Prostate gland (tissue), 2 donors: Measurements from ENCODE around the gene ANO3. TPM values are rescaled to one million over a fixed set of nuclear protein-coding genes. Genes with fewer than 3 reads are reported as not detected.

Experiments used
- DNase-seq: peaks from one replicate; pipeline ENCODE4 v3.0.0-alpha.2; 2019; ENCODE audit warnings: low spot score
- H3K27ac ChIP-seq, 2 donors: fragments of 200-600 bp; sonication (generic); 2 replicates each; pipeline ENCODE4 v1.5.1; 2017 to 2019
- H3K27me3 ChIP-seq: fragments of 200-600 bp; sonication (generic); replicated peaks from 2 replicates; pipeline ENCODE4 v1.5.1; 2019; ENCODE audit not compliant: insufficient read depth
- H3K36me3 ChIP-seq, 2 donors: fragments of 200-600 bp; sonication (generic); 1 replicate in 1 of 2; 2 replicates in 1 of 2; pipeline versions ENCODE4 v1.5.1 to v1.8.1; 2017 to 2019
- H3K4me1 ChIP-seq: fragments of 200-600 bp; sonication (generic); replicated peaks from 2 replicates; pipeline ENCODE4 v1.5.1; 2019
- H3K4me3 ChIP-seq, 2 donors: fragments of 200-600 bp; sonication (generic); 2 replicates each; pipeline ENCODE4 v1.5.1; 2017 to 2019
- H3K9me3 ChIP-seq: fragments of 200-600 bp; sonication (generic); 2 replicates; pipeline ENCODE4 v1.5.1; 2017
- POLR2A ChIP-seq: fragments of 450-650 bp; IDR thresholded peaks from one replicate; pipeline ENCODE4 v1.6.1; 2016; ENCODE audit warnings: antibody characterized with exemption, mild to moderate bottlenecking
- POLR2AphosphoS5 ChIP-seq: sonication (generic); formaldehyde crosslinking; IDR thresholded peaks from one replicate; pipeline ENCODE4 v1.6.1; 2017; ENCODE audit warnings: antibody characterized with exemption
- WGBS: methylation state at CpG from one replicate; pipeline ENCODE4 v1.1.5; 2018; 5-methylcytosine and 5-hydroxymethylcytosine counted together
- intact Hi-C: fragments of 100-400 bp; cut with DNase I; formaldehyde crosslinking; loops from one replicate; pipeline ENCODE4 v1.14.2; 2022
- total RNA-seq, 2 donors: library from RNA; depleted of rRNA; stranded (reverse); fragments of >200 nt; gene quantifications; one replicate each; pipeline ENCODE4 v1.1.0, GENCODE V29; 2016
- TF ChIP-seq, protein P1 (sequence below), 4 experiments: fragments of 200-600 bp in 2 of 4; fragments of 450-650 bp in 2 of 4; sonication (generic) in 2 of 4; IDR thresholded peaks; 1 replicate in 3 of 4; 2 replicates in 1 of 4; pipeline ENCODE4 v1.5.1; 2016 to 2019; ENCODE audit warnings: antibody characterized with exemption in 4 of 4, mild to moderate bottlenecking in 2 of 4, moderate library complexity in 2 of 4

Gene ANO3
- total RNA-seq, 2 donors from 2014 or later, result 0.68 TPM; not detected in 1

DNA sequence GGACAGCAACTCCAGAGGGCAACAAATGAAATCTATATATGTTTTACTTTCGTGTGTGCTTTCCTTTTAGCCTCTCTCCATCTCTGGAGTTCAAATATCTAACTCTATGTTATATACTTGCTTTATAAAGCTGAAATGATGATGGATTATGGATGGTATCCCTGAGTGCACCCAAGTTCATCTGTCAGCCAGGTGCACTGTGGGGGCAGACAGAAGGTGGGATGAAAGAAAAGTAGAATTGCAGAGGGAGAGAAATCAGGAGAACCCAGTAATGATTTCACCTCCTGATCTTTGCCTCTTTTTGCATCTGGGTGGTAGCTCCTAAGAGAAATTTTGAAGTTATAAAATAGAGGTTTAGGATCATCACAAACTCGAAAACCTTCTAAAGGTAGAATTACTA lies 237.7 kb downstream of the ANO3 start:
- WGBS, result 77% methylated on average over 2 of the region's 2 CpGs
- Histone ChIP-seq H3K4me1 (no peaks in the 10 kb centered on the region), H3K36me3 (no peaks in the 10 kb centered on the region), H3K27ac (no peak overlapping the region), H3K4me3 (no peak overlapping the region), H3K9me3 (no peaks in the 10 kb centered on the region), H3K27me3 (no peaks in the 10 kb centered on the region)
- no peak for DNase-seq
- TF ChIP-seq POLR2A (no peak), POLR2AphosphoS5 (no peak)
- TF ChIP-seq, protein P1, sequence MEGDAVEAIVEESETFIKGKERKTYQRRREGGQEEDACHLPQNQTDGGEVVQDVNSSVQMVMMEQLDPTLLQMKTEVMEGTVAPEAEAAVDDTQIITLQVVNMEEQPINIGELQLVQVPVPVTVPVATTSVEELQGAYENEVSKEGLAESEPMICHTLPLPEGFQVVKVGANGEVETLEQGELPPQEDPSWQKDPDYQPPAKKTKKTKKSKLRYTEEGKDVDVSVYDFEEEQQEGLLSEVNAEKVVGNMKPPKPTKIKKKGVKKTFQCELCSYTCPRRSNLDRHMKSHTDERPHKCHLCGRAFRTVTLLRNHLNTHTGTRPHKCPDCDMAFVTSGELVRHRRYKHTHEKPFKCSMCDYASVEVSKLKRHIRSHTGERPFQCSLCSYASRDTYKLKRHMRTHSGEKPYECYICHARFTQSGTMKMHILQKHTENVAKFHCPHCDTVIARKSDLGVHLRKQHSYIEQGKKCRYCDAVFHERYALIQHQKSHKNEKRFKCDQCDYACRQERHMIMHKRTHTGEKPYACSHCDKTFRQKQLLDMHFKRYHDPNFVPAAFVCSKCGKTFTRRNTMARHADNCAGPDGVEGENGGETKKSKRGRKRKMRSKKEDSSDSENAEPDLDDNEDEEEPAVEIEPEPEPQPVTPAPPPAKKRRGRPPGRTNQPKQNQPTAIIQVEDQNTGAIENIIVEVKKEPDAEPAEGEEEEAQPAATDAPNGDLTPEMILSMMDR (IDR thresholded peaks at IDR 0.05), result no peak
- intact Hi-C loops, result no loop called here

DNA sequence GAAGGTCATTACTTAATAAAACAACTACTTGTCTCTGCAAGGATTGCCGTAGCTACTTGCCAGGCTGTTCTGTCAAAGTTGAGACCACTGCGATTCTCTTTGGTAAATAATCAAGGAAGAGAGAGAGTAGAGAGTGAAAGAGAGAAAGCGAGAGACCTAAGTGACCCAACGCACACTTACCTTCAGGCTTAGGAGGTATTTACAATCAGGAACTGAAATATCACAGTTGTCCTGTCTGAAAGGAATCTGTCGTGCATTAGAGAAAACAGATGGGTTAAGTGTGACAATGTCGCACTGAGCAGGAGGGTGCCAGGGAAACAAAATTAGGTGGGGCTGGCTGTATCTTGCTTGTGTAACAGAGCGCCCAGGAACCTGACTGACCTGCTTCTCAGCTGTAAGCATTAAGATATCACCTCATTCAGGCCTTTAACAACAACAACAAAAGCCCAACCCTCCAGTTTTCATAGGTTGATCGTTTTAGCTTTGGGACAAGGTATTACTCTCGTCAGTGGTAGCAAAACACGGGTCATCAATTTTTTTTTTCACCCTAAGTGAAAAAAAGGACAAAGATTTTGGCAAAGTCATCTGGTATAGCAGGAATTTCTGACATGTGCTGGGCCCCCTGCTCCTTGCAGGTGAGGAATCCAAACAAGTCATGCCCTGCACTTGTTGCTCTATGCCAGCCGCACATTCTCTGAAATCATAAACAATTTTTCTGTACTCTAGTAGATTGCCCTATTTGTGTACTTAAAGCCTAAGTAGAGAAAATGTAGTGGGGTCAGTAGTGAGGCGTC lies 240.1 kb downstream of the ANO3 start, which contains the start of gene MUC15:
Gene MUC15 (minus strand): TSS at position 403 of the 794 bp plus-strand sequence. CDS start 5,169 bp downstream, outside the sequence.
- Histone ChIP-seq H3K27ac (peak within 1 kb of the TSS in 1 of 2 donors; percentile 43), H3K27me3 (no peaks in the 10 kb centered on the region), H3K4me1 (no peaks in the 10 kb centered on the region), H3K36me3 (no peaks in the 10 kb centered on the region), H3K9me3 (no peaks in the 10 kb centered on the region), H3K4me3 (no peak within 1 kb of the TSS)
- no peak for TF ChIP-seq POLR2AphosphoS5
- DNase-seq, result peak; percentile 23
- WGBS, result 37% methylated on average over 12 of the region's 12 CpGs
- intact Hi-C loops, result no loop called here

DNA sequence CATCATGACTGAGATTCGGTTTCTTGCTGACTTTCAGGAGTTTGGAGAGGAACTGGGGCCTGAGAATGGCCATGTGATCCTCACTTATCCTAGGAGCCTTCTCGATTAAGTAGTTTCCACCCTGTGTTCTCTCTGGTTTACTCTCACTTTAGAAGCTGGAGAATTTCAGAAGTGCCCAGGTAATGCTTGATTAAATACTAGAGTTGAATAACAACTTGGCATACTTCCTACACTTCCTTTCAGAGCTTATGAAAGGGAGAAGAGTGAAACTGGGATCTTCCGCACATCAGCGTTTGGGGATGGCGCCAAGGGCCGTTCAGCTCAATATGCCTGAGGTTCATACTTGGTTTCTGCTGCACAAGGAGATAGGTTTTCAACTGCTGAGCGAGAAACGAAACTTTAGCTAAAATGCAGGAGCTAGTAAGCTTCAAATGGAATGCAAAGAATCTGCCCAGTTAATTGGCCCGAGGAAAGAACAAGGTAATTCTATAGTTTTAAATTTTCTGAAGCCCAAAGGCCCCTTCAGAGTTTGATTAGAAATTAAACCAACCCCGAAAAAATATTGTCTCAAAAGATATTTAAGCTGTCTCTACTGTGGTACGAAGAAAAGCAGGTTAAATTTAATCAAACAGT lies 241.0 kb downstream of the ANO3 start:
- H3K27ac ChIP-seq, result peak overlapping the region in 1 of 2 donors; percentile 43
- TF ChIP-seq, protein P1 (IDR thresholded peaks at IDR 0.05), result no peak
- no peak for TF ChIP-seq POLR2AphosphoS5
- no peak for TF ChIP-seq POLR2A
- 44% methylated on average over 11 of the region's 11 CpGs for WGBS
- intact Hi-C loops, result no loop called here
- no peak overlapping the region for H3K4me3 ChIP-seq
- no peaks in the 10 kb centered on the region for H3K9me3 ChIP-seq
- H3K27me3 ChIP-seq, result no peaks in the 10 kb centered on the region
- H3K4me1 ChIP-seq, result no peaks in the 10 kb centered on the region
- DNase-seq, result peak; percentile 25
- H3K36me3 ChIP-seq, result no peaks in the 10 kb centered on the region

DNA sequence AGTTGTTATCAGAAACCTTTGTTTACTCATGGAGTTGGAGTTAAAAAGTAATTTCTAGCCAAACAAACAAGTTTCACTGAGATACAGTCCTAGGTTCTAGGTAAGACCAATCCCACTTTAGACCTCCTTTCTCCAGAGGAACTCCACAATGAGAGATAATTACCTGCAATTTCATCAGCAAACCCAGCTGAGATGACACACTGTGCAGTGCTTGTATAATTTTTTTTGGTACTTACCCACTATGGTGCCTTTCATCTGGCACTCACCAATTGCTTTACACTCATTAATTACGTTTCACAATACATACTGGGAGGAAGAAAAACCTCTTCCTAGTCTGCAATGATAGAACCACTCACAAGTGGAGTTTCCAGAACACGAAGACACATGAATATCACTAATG lies 242.0 kb downstream of the ANO3 start:
- H3K4me1 ChIP-seq, result no peaks in the 10 kb centered on the region
- H3K27ac ChIP-seq, result no peak overlapping the region
- intact Hi-C loops, result no loop called here
- TF ChIP-seq POLR2AphosphoS5 (no peak), POLR2A (no peak)
- TF ChIP-seq, protein P1 (IDR thresholded peaks at IDR 0.05), result no peak
- H3K9me3 ChIP-seq, result no peaks in the 10 kb centered on the region
- no peak overlapping the region for H3K4me3 ChIP-seq
- no peaks in the 10 kb centered on the region for H3K27me3 ChIP-seq
- WGBS, result 85% methylated on average over 2 of the region's 2 CpGs
- no peaks in the 10 kb centered on the region for H3K36me3 ChIP-seq
- DNase-seq, result no peak

DNA sequence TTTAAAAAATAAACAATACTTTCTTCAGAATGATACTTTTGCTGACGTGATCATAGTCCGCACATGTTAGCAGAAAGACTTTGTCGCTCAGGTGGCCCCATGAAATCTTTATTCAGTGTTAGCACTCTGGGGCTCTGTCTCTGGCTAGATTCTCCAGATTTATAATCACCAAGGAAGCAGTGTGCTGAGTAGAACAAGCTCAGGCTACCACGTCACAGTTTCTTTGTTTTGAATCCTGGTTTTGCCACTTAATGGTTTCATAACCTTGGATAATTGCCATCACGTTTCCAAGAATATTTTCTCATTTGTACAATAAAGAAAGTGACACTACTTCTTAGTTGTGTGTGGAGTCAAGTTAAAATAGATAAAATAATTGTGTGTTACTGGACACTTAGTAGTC lies 244.0 kb downstream of the ANO3 start:
- Histone ChIP-seq H3K36me3 (no peaks in the 10 kb centered on the region), H3K9me3 (no peaks in the 10 kb centered on the region), H3K4me3 (no peak overlapping the region), H3K4me1 (no peaks in the 10 kb centered on the region), H3K27ac (no peak overlapping the region), H3K27me3 (no peaks in the 10 kb centered on the region)
- TF ChIP-seq POLR2A, result no peak
- TF ChIP-seq, protein P1 (IDR thresholded peaks at IDR 0.05), result no peak
- no peak for TF ChIP-seq POLR2AphosphoS5
- intact Hi-C loops, result no loop called here
- WGBS, result 65% methylated on average over 5 of the region's 5 CpGs
- DNase-seq, result no peak
